GM11168 (cell line): ENCODE measurements around the gene ADCY9.

Experiments used
- in situ Hi-C: fragments of 300-500 bp; cut with MboI; formaldehyde crosslinking; loops from one replicate; pipeline ENCODE4 v1.12.0; 2022; ENCODE audit warnings: low sequenced_read_pairs; ENCODE audit not compliant: unreplicated experiment

ADCY9 gene

GRCh38 chr16:4097826-4098240 lies 18.4 kb downstream of the ADCY9 start:
- in situ Hi-C loops: no loop called here

- in situ Hi-C loops: no loop called here
Observed at GRCh38 chr16:4096509-4096908, 19.7 kb downstream of the ADCY9 start.

- in situ Hi-C loops: no loop called here
Observed at GRCh38 chr16:4094127-4094773, 22.0 kb downstream of the ADCY9 start.

GRCh38 chr16:4093495-4094126 lies 22.6 kb downstream of the ADCY9 start:
- in situ Hi-C loops: no loop called here

GRCh38 chr16:4092547-4093265 lies 23.5 kb downstream of the ADCY9 start:
- in situ Hi-C loops: no loop called here

- in situ Hi-C loops: no loop called here
Observed at GRCh38 chr16:4091240-4092012, 24.8 kb downstream of the ADCY9 start.

- in situ Hi-C loops: no loop called here
Observed at GRCh38 chr16:4090351-4090851, 25.8 kb downstream of the ADCY9 start.

- in situ Hi-C loops: no loop called here
Observed at GRCh38 chr16:4089811-4090301, 26.4 kb downstream of the ADCY9 start.

GRCh38 chr16:4089251-4089810 lies 26.9 kb downstream of the ADCY9 start:
- in situ Hi-C loops: no loop called here

- in situ Hi-C loops: no loop called here
Observed at GRCh38 chr16:4087990-4088577, 28.2 kb downstream of the ADCY9 start.

- in situ Hi-C loops: no loop called here
Observed at GRCh38 chr16:4087099-4087885, 28.9 kb downstream of the ADCY9 start.

- in situ Hi-C loops: no loop called here
Observed at GRCh38 chr16:4086153-4086552, 30.1 kb downstream of the ADCY9 start.

GRCh38 chr16:4085405-4085970 lies 30.8 kb downstream of the ADCY9 start:
- in situ Hi-C loops: no loop called here

- in situ Hi-C loops: no loop called here
Observed at GRCh38 chr16:4083347-4083870, 32.8 kb downstream of the ADCY9 start.

- in situ Hi-C loops: no loop called here
Observed at GRCh38 chr16:4082474-4083044, 33.7 kb downstream of the ADCY9 start.

- in situ Hi-C loops: no loop called here
Observed at GRCh38 chr16:4081521-4082021, 34.7 kb downstream of the ADCY9 start.

- in situ Hi-C loops: no loop called here
Observed at GRCh38 chr16:4081047-4081446, 35.2 kb downstream of the ADCY9 start.

GRCh38 chr16:4077174-4077649 lies 39.0 kb downstream of the ADCY9 start:
- in situ Hi-C loops: no loop called here
